Left kidney (tissue), 1 donor: Measurements from ENCODE around the gene NIBAN1. TPM values are rescaled to one million over a fixed set of nuclear protein-coding genes. Genes with fewer than 3 reads are reported as not detected.

ENCODE experiments used
- polyA plus RNA-seq: library from polyadenylated mRNA; unstranded; fragments of 120-200 nt; gene quantifications from one replicate; pipeline ENCODE4 v1.2.1, GENCODE V29; 2013; ENCODE audit not compliant: insufficient read length

NIBAN1 gene
- polyA plus RNA-seq, 1 donor = 3.1 TPM

Other genes starting within 250 kb of the NIBAN1 start
- 38.3 TPM for gene EDEM3, start 219.7 kb downstream of the NIBAN1 start, polyA plus RNA-seq
- gene RNF2, start 71.0 kb upstream of the NIBAN1 start, polyA plus RNA-seq = 57.3 TPM
- gene TRMT1L, start 182.4 kb upstream of the NIBAN1 start, polyA plus RNA-seq = 27.3 TPM
- gene SWT1, start 182.7 kb upstream of the NIBAN1 start, polyA plus RNA-seq = 11.5 TPM